HG03521 (cell line): ENCODE data around the gene HOMER2.
A peak's percentile ranks its signal among the peaks of the same experiment; 100 is the strongest.

Experiments used
- ATAC-seq: cut with Tn5 transposase; IDR thresholded peaks from one replicate; pipeline ENCODE4 v1.9.1; 2021; ENCODE audit warnings: mild to moderate bottlenecking, moderate library complexity; ENCODE audit not compliant: unreplicated experiment

The HOMER2 gene

GRCh38 chr15:82805994-82806406, 146.5 kb downstream of the HOMER2 start, which contains the start of gene FSD2:
Gene FSD2 (minus strand): TSS chr15:82806069. CDS start chr15:82787390, 18,679 bp downstream.
- peak; percentile 42 for ATAC-seq

- ATAC-seq = no peak
Measured at GRCh38 chr15:82804575-82804949, 148.0 kb downstream of the HOMER2 start.

GRCh38 chr15:82803793-82804574, 148.5 kb downstream of the HOMER2 start:
- ATAC-seq = no peak

GRCh38 chr15:82802497-82802896, 150.0 kb downstream of the HOMER2 start:
- ATAC-seq = no peak

- no peak for ATAC-seq
Measured at GRCh38 chr15:82799183-82799841, 153.2 kb downstream of the HOMER2 start.
